Activated CD8-positive, alpha-beta memory T cell treated with anti-CD3 and anti-CD28 coated beads for 24 hours (primary cell): Measurements from ENCODE around the gene SPATA2.
"Not testable (repeated sequence)": the region's sequence is repeated elsewhere in the genome, so short reads cannot be mapped to it uniquely, and the experiment has no call there.

ENCODE experiments used
- DNase-seq: peaks from one replicate; pipeline ENCODE4 v3.0.0-alpha.2; 2020

Gene SPATA2

GRCh38 chr20:49882171-49882970 is 33.0 kb downstream of the SPATA2 start:
- DNase-seq = no peak

GRCh38 chr20:49880724-49881445 is 34.4 kb downstream of the SPATA2 start:
- DNase-seq = no peak

- DNase-seq = no peak
These were observed 35.2 kb downstream of the SPATA2 start for GRCh38 chr20:49880177-49880576.

- DNase-seq = no peak
These were observed 36.4 kb downstream of the SPATA2 start for GRCh38 chr20:49878977-49879376.

- DNase-seq = no peak
These were observed 37.9 kb downstream of the SPATA2 start for GRCh38 chr20:49877386-49877921.

- no peak for DNase-seq
These were observed 40.6 kb downstream of the SPATA2 start for GRCh38 chr20:49874696-49875095.

GRCh38 chr20:49872056-49872455 is 43.3 kb downstream of the SPATA2 start:
- DNase-seq = no peak

- DNase-seq = no peak
These were observed 43.9 kb downstream of the SPATA2 start for GRCh38 chr20:49871391-49871948.

- no peak for DNase-seq
These were observed 45.1 kb downstream of the SPATA2 start for GRCh38 chr20:49870261-49870660.

- DNase-seq = no peak
These were observed 46.4 kb downstream of the SPATA2 start for GRCh38 chr20:49868964-49869363.

GRCh38 chr20:49868538-49868937 is 46.8 kb downstream of the SPATA2 start:
- no peak for DNase-seq

- no peak for DNase-seq
These were observed 47.7 kb downstream of the SPATA2 start for GRCh38 chr20:49867453-49868215.

GRCh38 chr20:49866051-49866450 is 49.3 kb downstream of the SPATA2 start:
- DNase-seq = no peak

- no peak for DNase-seq
These were observed 49.8 kb downstream of the SPATA2 start for GRCh38 chr20:49865559-49865958.

GRCh38 chr20:49863666-49864065 is 51.7 kb downstream of the SPATA2 start:
- DNase-seq = no peak

GRCh38 chr20:49862607-49863200 is 52.6 kb downstream of the SPATA2 start:
- no peak for DNase-seq

GRCh38 chr20:49861232-49861631 is 54.1 kb downstream of the SPATA2 start:
- DNase-seq = not testable (repeated sequence)

- DNase-seq = no peak
These were observed 55.5 kb downstream of the SPATA2 start for GRCh38 chr20:49859807-49860206.

GRCh38 chr20:49859011-49859410 is 56.3 kb downstream of the SPATA2 start:
- DNase-seq = no peak

GRCh38 chr20:49858076-49858585 is 57.2 kb downstream of the SPATA2 start:
- no peak for DNase-seq

GRCh38 chr20:49856904-49857303 is 58.4 kb downstream of the SPATA2 start:
- DNase-seq = no peak

- DNase-seq = no peak
These were observed 61.0 kb downstream of the SPATA2 start for GRCh38 chr20:49854190-49854875.
